GM15510 (cell line): Measurements from ENCODE around the gene LY6G6D.

Experiments
- POLR2A ChIP-seq: IDR thresholded peaks from 3 replicates; pipeline ENCODE4 v1.6.1; 2011; ENCODE audit warnings: borderline replicate concordance; ENCODE audit not compliant: insufficient read length; ENCODE audit errors: extremely low read depth

The LY6G6D gene

GRCh38 chr6:31732029-31732428, 16.9 kb downstream of the LY6G6D start:
- TF ChIP-seq POLR2A: no peak

GRCh38 chr6:31733734-31734133, 18.6 kb downstream of the LY6G6D start:
- no peak for TF ChIP-seq POLR2A

- TF ChIP-seq POLR2A: no peak
Observed at GRCh38 chr6:31734247-31734820, 19.2 kb downstream of the LY6G6D start.

GRCh38 chr6:31734821-31735406, 19.8 kb downstream of the LY6G6D start:
- peak; percentile 36 for TF ChIP-seq POLR2A

GRCh38 chr6:31736021-31736767, 21.0 kb downstream of the LY6G6D start, which contains the start of gene CLIC1:
Gene CLIC1 (minus strand): TSS chr6:31736530. CDS start chr6:31736300, 230 bp downstream.
- peak; percentile 88 for TF ChIP-seq POLR2A

- TF ChIP-seq POLR2A: no peak
Observed at GRCh38 chr6:31736768-31737314, 21.7 kb downstream of the LY6G6D start.

- TF ChIP-seq POLR2A: no peak
Observed at GRCh38 chr6:31737315-31737990, 22.3 kb downstream of the LY6G6D start.

- peak; percentile 44 for TF ChIP-seq POLR2A
Observed at GRCh38 chr6:31737991-31738979, 23.1 kb downstream of the LY6G6D start.

GRCh38 chr6:31739639-31740396, 24.7 kb downstream of the LY6G6D start, which contains the start of gene MSH5:
Gene MSH5 (plus strand): TSS chr6:31740005. CDS start chr6:31740467, 462 bp downstream.
- peak; percentile 63 for TF ChIP-seq POLR2A

GRCh38 chr6:31740397-31741223, 25.5 kb downstream of the LY6G6D start:
- TF ChIP-seq POLR2A: no peak

GRCh38 chr6:31741815-31742214, 26.7 kb downstream of the LY6G6D start:
- no peak for TF ChIP-seq POLR2A

GRCh38 chr6:31742894-31743293, 27.7 kb downstream of the LY6G6D start:
- TF ChIP-seq POLR2A: no peak

GRCh38 chr6:31744422-31744821, 29.3 kb downstream of the LY6G6D start:
- no peak for TF ChIP-seq POLR2A
